Psoas muscle (tissue), 8 donors: ENCODE data around the gene RAB11FIP3. TPM values are rescaled to one million over a fixed set of nuclear protein-coding genes. Genes with fewer than 3 reads are reported as not detected.

ENCODE experiments used
- ATAC-seq, 4 donors: fragments of 200-7000 bp; cut with Tn5 transposase; one replicate each; pipeline ENCODE4 v1.9.1; 2020; ENCODE audit warnings: moderate library complexity in 3 of 4, mild to moderate bottlenecking in 2 of 4
- DNase-seq, 2 donors: peaks; one replicate each; pipeline ENCODE4 v3.0.0-alpha.2; 2020
- H3K27ac ChIP-seq: fragments of 200-600 bp; one replicate; pipeline ENCODE4 v1.8.0; 2022
- H3K27me3 ChIP-seq, 3 donors: fragments of 200-600 bp in 1 of 3; one replicate each; pipeline versions ENCODE4 v1.6.1 to v1.8.0; 2013 to 2022; ENCODE audit warnings: low read length in 2 of 3, mild to moderate bottlenecking in 2 of 3, moderate library complexity in 1 of 3; ENCODE audit not compliant: insufficient read depth in 3 of 3
- H3K36me3 ChIP-seq, 2 donors: fragments of 200-600 bp in 1 of 2; one replicate each; pipeline versions ENCODE4 v1.6.1 to v1.8.0; 2013 to 2022; ENCODE audit warnings: low read depth in 1 of 2, mild to moderate bottlenecking in 1 of 2, moderate library complexity in 1 of 2; ENCODE audit not compliant: insufficient read depth in 1 of 2
- H3K4me1 ChIP-seq: fragments of 200-600 bp; one replicate; pipeline ENCODE4 v1.8.0; 2022
- H3K4me3 ChIP-seq: fragments of 200-600 bp; one replicate; pipeline ENCODE4 v1.8.0; 2022; ENCODE audit warnings: mild to moderate bottlenecking
- H3K9me3 ChIP-seq: fragments of 200-600 bp; one replicate; pipeline ENCODE4 v1.8.0; 2022
- CTCF ChIP-seq: fragments of 200-600 bp; IDR thresholded peaks from one replicate; pipeline ENCODE4 v1.8.0; 2022; ENCODE audit warnings: antibody characterized with exemption
- WGBS, 3 donors: extraction: QIAGEN DNeasy Blood & Tissue Kit; methylation state at CpG; one replicate each; pipeline versions ENCODE4 v1.1.6 to v1.1.7; 2013; 5-methylcytosine and 5-hydroxymethylcytosine counted together
- intact Hi-C, 2 donors: fragments of 100-400 bp; cut with DNase I; formaldehyde crosslinking; loops; one replicate each; pipeline versions ENCODE4 v1.11.0 to v1.14.2; 2022
- polyA plus RNA-seq, 3 donors: library from polyadenylated mRNA; stranded (reverse); fragments of 200-250 nt; gene quantifications; one replicate each; pipeline ENCODE4 v1.2.3, GENCODE V29; 2013
- total RNA-seq, 4 donors: library from RNA; stranded (reverse); fragmentation: NEBNext Ultra II Directional in 2 of 4; extraction: Animal tissue kit (Norgen Biotek cat#: 25700) in 2 of 4; gene quantifications; one replicate each; pipeline versions ENCODE4 v1.2.1 to v1.2.4, GENCODE V29; 2021 to 2023
- donor health status: healthy with polysubstance abuse.
- donor health status: DM: no; HTN: no; CAD: no; lungs with moderate emphysema.
- donor health status: Bipolar disorder and iron deficiency.
- donor health status: healthy.
- donor health status: DM: yes; HTN: yes; CAD: no.
- donor health status: DM: no; HTN: no; CAD: no.
- donor health status: DM: no; HTN: no; CAD: no.
- donor health status: DM: yes; HTN: yes; CAD: no.

RAB11FIP3 gene
- total and polyA plus RNA-seq, 7 donors, result 20.3 to 89.5 (median 44.7) TPM

GRCh38 chr16:536746-537145 lies 111.3 kb downstream of the RAB11FIP3 start:
- DNase-seq (no peak), ATAC-seq (no peak)
- Histone ChIP-seq H3K27me3 (no peaks in the 10 kb centered on the region), H3K36me3 (peaks cover 0 to 22% of the 10 kb centered on the region in 2 donors), H3K4me3 (no peak overlapping the region), H3K9me3 (no peaks in the 10 kb centered on the region), H3K27ac (no peak overlapping the region), H3K4me1 (peaks cover 36% of the 10 kb centered on the region)
- 70 to 83% (median 73%) methylated on average over 17 of the region's 17 CpGs for WGBS, 3 donors
- intact Hi-C loops, result no loop called here
- TF ChIP-seq CTCF, result no peak

GRCh38 chr16:537415-538335 lies 112.2 kb downstream of the RAB11FIP3 start:
- no peak for TF ChIP-seq CTCF
- Histone ChIP-seq H3K27me3 (no peaks in the 10 kb centered on the region), H3K36me3 (peaks cover 0 to 25% of the 10 kb centered on the region in 2 donors), H3K4me1 (peaks cover 36% of the 10 kb centered on the region), H3K9me3 (no peaks in the 10 kb centered on the region), H3K4me3 (no peak overlapping the region), H3K27ac (no peak overlapping the region)
- WGBS, 3 donors, result 94 to 97% (median 95%) methylated on average over 60 of the region's 60 CpGs
- ATAC-seq (no peak), DNase-seq (no peak)
- intact Hi-C loops, result no loop called here

GRCh38 chr16:539901-540530 lies 114.6 kb downstream of the RAB11FIP3 start:
- Histone ChIP-seq H3K27ac (no peak overlapping the region), H3K27me3 (no peaks in the 10 kb centered on the region), H3K4me3 (no peak overlapping the region), H3K9me3 (no peaks in the 10 kb centered on the region), H3K4me1 (peaks cover 13% of the 10 kb centered on the region), H3K36me3 (peaks cover 0 to 25% of the 10 kb centered on the region in 2 donors)
- WGBS, 3 donors, result 88 to 89% (median 89%) methylated on average over 33 to 34 of the region's 34 CpGs
- intact Hi-C loops, result no loop called here
- DNase-seq, result no peak
- ATAC-seq, result no peak
- TF ChIP-seq CTCF, result no peak

DNA sequence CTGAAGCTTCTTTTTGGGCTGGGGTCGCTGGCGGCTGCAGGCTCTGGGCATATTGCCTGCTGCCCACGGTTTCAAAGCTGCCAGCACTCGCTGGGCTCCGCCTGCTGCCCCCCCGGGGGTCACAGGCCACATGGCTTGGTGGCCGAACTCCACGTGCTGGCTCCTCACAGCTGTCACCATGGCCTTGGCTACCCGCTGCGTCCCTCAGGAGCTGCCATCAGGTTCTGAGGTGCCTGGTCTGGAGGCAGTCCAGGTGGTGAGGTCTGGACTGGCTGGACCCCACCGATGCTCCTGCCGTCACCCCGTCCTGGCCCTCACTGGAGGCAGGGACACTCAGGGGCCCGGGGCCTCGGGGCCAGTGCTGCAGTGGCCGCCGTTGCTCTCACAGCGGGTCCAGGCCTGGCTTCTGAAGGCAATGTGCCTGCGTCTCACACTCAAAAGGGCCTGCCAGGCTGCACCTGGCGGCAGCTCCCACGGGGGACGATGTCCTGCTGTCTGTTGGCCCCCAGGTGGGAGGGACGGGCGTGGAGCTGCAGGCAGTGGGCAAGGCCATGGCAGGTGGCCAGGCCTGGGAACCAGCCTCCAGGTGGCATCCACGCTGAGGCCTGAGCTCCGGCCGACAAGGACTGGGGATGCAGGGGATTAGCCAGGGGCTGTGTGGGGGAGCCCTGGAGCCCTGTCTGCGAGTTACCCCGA lies 115.3 kb downstream of the RAB11FIP3 start:
- Histone ChIP-seq H3K4me1 (peaks cover 7% of the 10 kb centered on the region), H3K36me3 (peaks cover 0 to 25% of the 10 kb centered on the region in 2 donors), H3K27me3 (no peaks in the 10 kb centered on the region), H3K4me3 (no peak overlapping the region), H3K27ac (no peak overlapping the region), H3K9me3 (no peaks in the 10 kb centered on the region)
- ATAC-seq (no peak), DNase-seq (no peak)
- TF ChIP-seq CTCF, result no peak
- WGBS, 3 donors, result 58 to 72% (median 62%) methylated on average over 25 to 29 of the region's 29 CpGs
- intact Hi-C loops, result no loop called here
